HEK293 (cell line): ENCODE results near the gene GPR18.

Experiments
- CTCF ChIA-PET: fragments of 350-600 bp; formaldehyde crosslinking; extraction: SDS; loops from one replicate; lab custom pipeline; 2021; ENCODE audit warnings: antibody characterized with exemption; lab: Yijun Ruan, JAX
- POLR2A ChIA-PET: fragments of 300-600 bp; formaldehyde crosslinking; extraction: SDS; loops from one replicate; lab custom pipeline; 2020; ENCODE audit warnings: antibody characterized with exemption, inconsistent platforms; lab: Yijun Ruan, JAX
- H3K27ac ChIP-seq: fragments of 200-500 bp; sonication (Bioruptor generic); 2 replicates; pipeline ENCODE4 v1.5.1; 2014; ENCODE audit warnings: low read depth, low read length, control low read depth, inconsistent platforms; ENCODE audit errors: extremely low read depth
- H3K36me3 ChIP-seq, 2 experiments: fragments of 200-500 bp in 1 of 2; sonication (Bioruptor generic) in 1 of 2; 1 replicate in 1 of 2; 2 replicates in 1 of 2; pipeline ENCODE4 v1.5.1; 2014 to 2017; ENCODE audit warnings: inconsistent platforms in 2 of 2, low read length in 2 of 2; ENCODE audit not compliant: control insufficient read depth in 2 of 2, insufficient read depth in 1 of 2
- H3K4me1 ChIP-seq: fragments of 200-500 bp; sonication (Bioruptor generic); 2 replicates; pipeline ENCODE4 v1.5.1; 2014; ENCODE audit warnings: mild to moderate bottlenecking, low read length, inconsistent platforms; ENCODE audit not compliant: control insufficient read depth, insufficient read depth
- H3K4me3 ChIP-seq: 2 replicates; pipeline ENCODE4 v1.5.1; 2011; ENCODE audit warnings: low read depth, mild to moderate bottlenecking, control low read depth, low read length, moderate library complexity
- H3K9me3 ChIP-seq: fragments of 200-500 bp; sonication (Bioruptor generic); 2 replicates; pipeline ENCODE4 v1.5.1; 2014; ENCODE audit warnings: low read depth, low read length, inconsistent platforms; ENCODE audit not compliant: control insufficient read depth, insufficient read depth
- GLIS2 ChIP-seq: fragments of 450-650 bp; formaldehyde crosslinking; IDR thresholded peaks from 2 replicates; pipeline ENCODE4 v1.5.1; 2016; ENCODE audit warnings: missing biosample characterization, missing genetic modification characterization
- KLF10 ChIP-seq: fragments of 450-650 bp; IDR thresholded peaks from 2 replicates; pipeline ENCODE4 v1.5.1; 2018; ENCODE audit warnings: missing biosample characterization, mild to moderate bottlenecking, missing genetic modification characterization
- KLF16 ChIP-seq: fragments of 450-650 bp; formaldehyde crosslinking; IDR thresholded peaks from 2 replicates; pipeline ENCODE4 v1.5.1; 2017; ENCODE audit warnings: missing biosample characterization, missing genetic modification characterization
- MZF1 ChIP-seq: fragments of 450-650 bp; formaldehyde crosslinking; IDR thresholded peaks from 2 replicates; pipeline ENCODE4 v1.5.1; 2017; ENCODE audit warnings: missing biosample characterization, missing genetic modification characterization, borderline replicate concordance
- OSR2 ChIP-seq: fragments of 450-650 bp; formaldehyde crosslinking; IDR thresholded peaks from 2 replicates; pipeline ENCODE4 v1.5.1; 2016; ENCODE audit warnings: missing biosample characterization, missing genetic modification characterization
- SETDB1 ChIP-seq: IDR thresholded peaks from one replicate; pipeline ENCODE4 v1.6.1; 2017; ENCODE audit warnings: mild to moderate bottlenecking, low read length, moderate library complexity, mixed read lengths; ENCODE audit not compliant: insufficient read length
- SP3 ChIP-seq: fragments of 450-650 bp; formaldehyde crosslinking; IDR thresholded peaks from 2 replicates; pipeline ENCODE4 v1.5.1; 2016; ENCODE audit warnings: missing biosample characterization, missing genetic modification characterization
- YY2 ChIP-seq: fragments of 450-650 bp; formaldehyde crosslinking; IDR thresholded peaks from 2 replicates; pipeline ENCODE4 v1.5.1; 2016; ENCODE audit warnings: missing biosample characterization, missing genetic modification characterization
- ZNF146 ChIP-seq: fragments of 450-650 bp; formaldehyde crosslinking; IDR thresholded peaks from 2 replicates; pipeline ENCODE4 v1.5.1; 2016; ENCODE audit warnings: missing biosample characterization, missing genetic modification characterization
- ZNF155 ChIP-seq: fragments of 450-650 bp; formaldehyde crosslinking; IDR thresholded peaks from 2 replicates; pipeline ENCODE4 v1.5.1; 2016; ENCODE audit warnings: missing biosample characterization, missing genetic modification characterization
- ZNF157 ChIP-seq: fragments of 450-650 bp; formaldehyde crosslinking; IDR thresholded peaks from 2 replicates; pipeline ENCODE4 v1.5.1; 2016; ENCODE audit warnings: missing biosample characterization, missing genetic modification characterization
- ZNF16 ChIP-seq: fragments of 450-650 bp; formaldehyde crosslinking; IDR thresholded peaks from 2 replicates; pipeline ENCODE4 v1.5.1; 2016; ENCODE audit warnings: low read depth, missing biosample characterization, missing genetic modification characterization
- ZNF23 ChIP-seq: fragments of 450-650 bp; formaldehyde crosslinking; IDR thresholded peaks from 2 replicates; pipeline ENCODE4 v1.5.1; 2016; ENCODE audit warnings: missing biosample characterization, missing genetic modification characterization, borderline replicate concordance
- ZNF302 ChIP-seq: fragments of 450-650 bp; formaldehyde crosslinking; IDR thresholded peaks from 2 replicates; pipeline ENCODE4 v1.5.1; 2016; ENCODE audit warnings: missing biosample characterization, missing genetic modification characterization, low read depth
- ZNF324 ChIP-seq: fragments of 450-650 bp; formaldehyde crosslinking; IDR thresholded peaks from 2 replicates; pipeline ENCODE4 v1.5.1; 2016; ENCODE audit warnings: missing biosample characterization, missing genetic modification characterization
- ZNF416 ChIP-seq: fragments of 450-650 bp; formaldehyde crosslinking; IDR thresholded peaks from 2 replicates; pipeline ENCODE4 v1.5.1; 2016; ENCODE audit warnings: missing biosample characterization, missing genetic modification characterization
- ZNF585B ChIP-seq: fragments of 450-650 bp; formaldehyde crosslinking; IDR thresholded peaks from 2 replicates; pipeline ENCODE4 v1.5.1; 2016; ENCODE audit warnings: missing biosample characterization, missing genetic modification characterization
- ZNF600 ChIP-seq: fragments of 450-650 bp; formaldehyde crosslinking; IDR thresholded peaks from 2 replicates; pipeline ENCODE4 v1.5.1; 2016; ENCODE audit warnings: missing biosample characterization, missing genetic modification characterization
- ZNF664 ChIP-seq: fragments of 450-650 bp; formaldehyde crosslinking; IDR thresholded peaks from 2 replicates; pipeline ENCODE4 v1.5.1; 2016; ENCODE audit warnings: missing biosample characterization, missing genetic modification characterization
- TF ChIP-seq, protein P1 (sequence below): fragments of 450-650 bp; formaldehyde crosslinking; conservative IDR thresholded peaks from 2 replicates; pipeline ENCODE4 v1.5.1; 2016; ENCODE audit warnings: low read depth, missing biosample characterization, missing genetic modification characterization
- TF ChIP-seq, protein P2 (sequence below): fragments of 450-650 bp; formaldehyde crosslinking; IDR thresholded peaks from 2 replicates; pipeline ENCODE4 v1.5.1; 2016; ENCODE audit warnings: missing biosample characterization, missing genetic modification characterization
- TF ChIP-seq, protein P3 (sequence below): fragments of 450-650 bp; formaldehyde crosslinking; IDR thresholded peaks from 2 replicates; pipeline ENCODE4 v1.5.1; 2016; ENCODE audit warnings: missing biosample characterization, missing genetic modification characterization
- TF ChIP-seq, protein P4 (sequence below): fragments of 450-650 bp; formaldehyde crosslinking; IDR thresholded peaks from 2 replicates; pipeline ENCODE4 v1.5.1; 2016; ENCODE audit warnings: missing biosample characterization, missing genetic modification characterization

GPR18 gene

DNA sequence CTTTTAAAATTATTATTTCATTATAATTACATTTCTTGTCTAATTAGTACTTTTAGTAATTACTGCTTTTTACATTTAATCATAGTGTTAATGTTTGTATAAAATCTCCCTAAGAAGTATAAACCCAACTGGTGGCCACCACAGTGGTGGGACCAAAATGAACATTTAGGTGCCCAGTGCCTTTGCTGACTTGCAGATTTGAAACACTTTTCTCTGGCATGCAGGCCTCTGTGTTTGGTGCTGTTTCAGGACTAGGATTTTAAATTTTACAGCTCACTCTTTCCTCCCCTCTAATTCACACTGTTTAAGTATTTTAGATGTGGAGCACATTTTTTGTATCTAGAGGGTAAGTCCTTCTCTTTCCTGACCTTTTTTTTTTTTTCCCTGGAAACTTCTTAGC lies 40.1 kb downstream of the GPR18 start (continued):
- TF ChIP-seq, protein P1, sequence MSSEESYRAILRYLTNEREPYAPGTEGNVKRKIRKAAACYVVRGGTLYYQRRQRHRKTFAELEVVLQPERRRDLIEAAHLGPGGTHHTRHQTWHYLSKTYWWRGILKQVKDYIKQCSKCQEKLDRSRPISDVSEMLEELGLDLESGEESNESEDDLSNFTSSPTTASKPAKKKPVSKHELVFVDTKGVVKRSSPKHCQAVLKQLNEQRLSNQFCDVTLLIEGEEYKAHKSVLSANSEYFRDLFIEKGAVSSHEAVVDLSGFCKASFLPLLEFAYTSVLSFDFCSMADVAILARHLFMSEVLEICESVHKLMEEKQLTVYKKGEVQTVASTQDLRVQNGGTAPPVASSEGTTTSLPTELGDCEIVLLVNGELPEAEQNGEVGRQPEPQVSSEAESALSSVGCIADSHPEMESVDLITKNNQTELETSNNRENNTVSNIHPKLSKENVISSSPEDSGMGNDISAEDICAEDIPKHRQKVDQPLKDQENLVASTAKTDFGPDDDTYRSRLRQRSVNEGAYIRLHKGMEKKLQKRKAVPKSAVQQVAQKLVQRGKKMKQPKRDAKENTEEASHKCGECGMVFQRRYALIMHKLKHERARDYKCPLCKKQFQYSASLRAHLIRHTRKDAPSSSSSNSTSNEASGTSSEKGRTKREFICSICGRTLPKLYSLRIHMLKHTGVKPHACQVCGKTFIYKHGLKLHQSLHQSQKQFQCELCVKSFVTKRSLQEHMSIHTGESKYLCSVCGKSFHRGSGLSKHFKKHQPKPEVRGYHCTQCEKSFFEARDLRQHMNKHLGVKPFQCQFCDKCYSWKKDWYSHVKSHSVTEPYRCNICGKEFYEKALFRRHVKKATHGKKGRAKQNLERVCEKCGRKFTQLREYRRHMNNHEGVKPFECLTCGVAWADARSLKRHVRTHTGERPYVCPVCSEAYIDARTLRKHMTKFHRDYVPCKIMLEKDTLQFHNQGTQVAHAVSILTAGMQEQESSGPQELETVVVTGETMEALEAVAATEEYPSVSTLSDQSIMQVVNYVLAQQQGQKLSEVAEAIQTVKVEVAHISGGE (tag by site-specific recombination): no peak
- TF ChIP-seq YY2 (tag by site-specific recombination): no peak

DNA sequence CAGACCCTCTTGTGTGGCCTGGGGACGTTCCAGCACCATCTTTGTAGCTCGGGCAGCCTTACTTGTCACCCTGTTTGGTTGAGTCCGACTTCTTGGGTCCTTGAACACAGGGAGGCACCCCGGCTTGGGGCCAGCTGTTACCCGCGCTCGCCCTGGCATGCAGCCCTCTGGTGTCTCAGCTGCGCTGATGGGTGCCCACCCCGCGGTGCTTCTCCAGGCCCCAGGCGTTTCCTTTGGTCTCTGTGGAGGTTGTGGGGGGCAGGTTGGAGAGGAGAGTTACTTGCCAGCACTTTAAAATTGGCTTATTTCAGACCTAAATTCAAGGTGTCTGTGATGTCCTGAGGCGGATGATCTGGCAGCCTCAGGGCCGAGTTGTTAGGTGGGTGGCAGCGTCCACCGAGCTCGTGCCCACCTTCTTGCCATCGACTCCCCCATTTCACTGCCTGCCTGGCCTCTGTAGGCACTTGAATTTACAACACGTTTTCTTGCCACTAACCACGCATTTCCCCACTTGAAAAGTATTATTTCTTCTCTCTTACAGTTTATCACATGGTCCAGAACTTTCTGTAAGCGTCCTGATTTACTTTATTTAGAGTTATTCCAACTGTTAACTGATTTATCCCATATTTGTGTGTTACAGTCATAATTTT lies 40.6 kb downstream of the GPR18 start:
- 0 out of 2 replicates have a peak, but pooled peaks cover 6% of the 10 kb centered on the region for H3K4me1 ChIP-seq
- ChIA-PET POLR2A (interaction anchor here (1.7 kb wide), 1 partner anchor 17 kb away, joined by 6 read pairs; the partner anchor contains the start of gene UBAC2), CTCF (interaction anchor here (0.5 kb wide), 1 partner anchor 893 kb away, joined by 5 read pairs; no protein-coding TSS in a partner anchor)
- peaks cover 0 to 9% of the 10 kb centered on the region in 2 experiments; a peak in 2 of 3 replicates for H3K36me3 ChIP-seq
- H3K9me3 ChIP-seq: no peaks in the 10 kb centered on the region
- TF ChIP-seq, protein P2, sequence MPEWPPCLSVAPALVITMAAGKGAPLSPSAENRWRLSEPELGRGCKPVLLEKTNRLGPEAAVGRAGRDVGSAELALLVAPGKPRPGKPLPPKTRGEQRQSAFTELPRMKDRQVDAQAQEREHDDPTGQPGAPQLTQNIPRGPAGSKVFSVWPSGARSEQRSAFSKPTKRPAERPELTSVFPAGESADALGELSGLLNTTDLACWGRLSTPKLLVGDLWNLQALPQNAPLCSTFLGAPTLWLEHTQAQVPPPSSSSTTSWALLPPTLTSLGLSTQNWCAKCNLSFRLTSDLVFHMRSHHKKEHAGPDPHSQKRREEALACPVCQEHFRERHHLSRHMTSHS (tag by site-specific recombination): no peak
- TF ChIP-seq ZNF416 (tag by site-specific recombination) (no peak), ZNF600 (no peak), ZNF324 (tag by site-specific recombination) (no peak), ZNF302 (no peak), KLF10 (tag by site-specific recombination) (no peak), ZNF146 (tag by site-specific recombination) (no peak), OSR2 (tag by site-specific recombination) (no peak), ZNF23 (no peak), ZNF585B (no peak), KLF16 (no peak)
- no peak overlapping the region for H3K4me3 ChIP-seq
- H3K27ac ChIP-seq: no peak overlapping the region

DNA sequence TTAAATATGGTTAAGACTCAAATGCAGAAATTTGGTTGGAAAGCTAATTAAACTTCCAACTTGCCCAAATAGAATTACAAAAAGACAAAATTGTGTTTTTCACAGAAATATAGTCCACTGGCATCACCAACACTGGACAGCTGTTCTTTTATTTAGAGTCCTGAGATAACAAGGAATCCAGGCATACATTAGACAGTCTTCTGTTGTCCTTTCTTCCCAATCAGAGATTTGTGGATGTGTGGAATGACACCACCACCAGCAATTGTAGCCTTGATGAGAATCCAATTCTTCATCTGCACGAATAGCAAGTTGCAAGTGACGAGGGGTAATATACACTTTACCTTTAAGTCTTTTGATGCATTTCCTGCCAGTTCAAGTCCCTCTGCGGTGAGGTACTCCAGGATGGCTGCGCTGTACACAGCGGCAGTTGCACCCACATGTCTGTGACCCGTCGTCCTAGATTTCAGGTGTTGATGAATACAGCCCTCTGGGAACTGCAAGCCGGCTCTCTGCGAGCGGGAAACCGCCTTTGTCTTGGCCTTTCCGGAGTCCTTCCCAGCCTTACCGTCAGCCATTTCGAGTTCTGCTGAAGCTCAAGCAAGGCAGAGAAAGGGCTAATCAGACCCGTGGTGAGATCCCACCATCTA lies 42.9 kb downstream of the GPR18 start:
- Histone ChIP-seq H3K4me3 (no peak overlapping the region), H3K9me3 (no peaks in the 10 kb centered on the region), H3K4me1 (0 out of 2 replicates have a peak, but pooled peaks cover 6% of the 10 kb centered on the region), H3K27ac (no peak overlapping the region), H3K36me3 (no peaks in the 10 kb centered on the region; a peak in 1 of 3 replicates)
- CTCF ChIA-PET: interaction anchor here (0.7 to 1.6 kb wide), 2 partner anchors 15 to 87 kb away, joined by 3 to 4 read pairs; partner anchors contain the start of gene UBAC2
- POLR2A ChIA-PET: no interaction called here
- TF ChIP-seq SETDB1 (no peak), ZNF155 (tag by site-specific recombination) (no peak), ZNF157 (tag by site-specific recombination) (no peak), SP3 (tag by site-specific recombination) (no peak), ZNF16 (tag by site-specific recombination) (no peak), MZF1 (tag by site-specific recombination) (no peak), ZNF664 (tag by site-specific recombination) (no peak), GLIS2 (tag by site-specific recombination) (no peak)
- TF ChIP-seq, protein P3, sequence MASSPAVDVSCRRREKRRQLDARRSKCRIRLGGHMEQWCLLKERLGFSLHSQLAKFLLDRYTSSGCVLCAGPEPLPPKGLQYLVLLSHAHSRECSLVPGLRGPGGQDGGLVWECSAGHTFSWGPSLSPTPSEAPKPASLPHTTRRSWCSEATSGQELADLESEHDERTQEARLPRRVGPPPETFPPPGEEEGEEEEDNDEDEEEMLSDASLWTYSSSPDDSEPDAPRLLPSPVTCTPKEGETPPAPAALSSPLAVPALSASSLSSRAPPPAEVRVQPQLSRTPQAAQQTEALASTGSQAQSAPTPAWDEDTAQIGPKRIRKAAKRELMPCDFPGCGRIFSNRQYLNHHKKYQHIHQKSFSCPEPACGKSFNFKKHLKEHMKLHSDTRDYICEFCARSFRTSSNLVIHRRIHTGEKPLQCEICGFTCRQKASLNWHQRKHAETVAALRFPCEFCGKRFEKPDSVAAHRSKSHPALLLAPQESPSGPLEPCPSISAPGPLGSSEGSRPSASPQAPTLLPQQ: no peak
- TF ChIP-seq, protein P4, sequence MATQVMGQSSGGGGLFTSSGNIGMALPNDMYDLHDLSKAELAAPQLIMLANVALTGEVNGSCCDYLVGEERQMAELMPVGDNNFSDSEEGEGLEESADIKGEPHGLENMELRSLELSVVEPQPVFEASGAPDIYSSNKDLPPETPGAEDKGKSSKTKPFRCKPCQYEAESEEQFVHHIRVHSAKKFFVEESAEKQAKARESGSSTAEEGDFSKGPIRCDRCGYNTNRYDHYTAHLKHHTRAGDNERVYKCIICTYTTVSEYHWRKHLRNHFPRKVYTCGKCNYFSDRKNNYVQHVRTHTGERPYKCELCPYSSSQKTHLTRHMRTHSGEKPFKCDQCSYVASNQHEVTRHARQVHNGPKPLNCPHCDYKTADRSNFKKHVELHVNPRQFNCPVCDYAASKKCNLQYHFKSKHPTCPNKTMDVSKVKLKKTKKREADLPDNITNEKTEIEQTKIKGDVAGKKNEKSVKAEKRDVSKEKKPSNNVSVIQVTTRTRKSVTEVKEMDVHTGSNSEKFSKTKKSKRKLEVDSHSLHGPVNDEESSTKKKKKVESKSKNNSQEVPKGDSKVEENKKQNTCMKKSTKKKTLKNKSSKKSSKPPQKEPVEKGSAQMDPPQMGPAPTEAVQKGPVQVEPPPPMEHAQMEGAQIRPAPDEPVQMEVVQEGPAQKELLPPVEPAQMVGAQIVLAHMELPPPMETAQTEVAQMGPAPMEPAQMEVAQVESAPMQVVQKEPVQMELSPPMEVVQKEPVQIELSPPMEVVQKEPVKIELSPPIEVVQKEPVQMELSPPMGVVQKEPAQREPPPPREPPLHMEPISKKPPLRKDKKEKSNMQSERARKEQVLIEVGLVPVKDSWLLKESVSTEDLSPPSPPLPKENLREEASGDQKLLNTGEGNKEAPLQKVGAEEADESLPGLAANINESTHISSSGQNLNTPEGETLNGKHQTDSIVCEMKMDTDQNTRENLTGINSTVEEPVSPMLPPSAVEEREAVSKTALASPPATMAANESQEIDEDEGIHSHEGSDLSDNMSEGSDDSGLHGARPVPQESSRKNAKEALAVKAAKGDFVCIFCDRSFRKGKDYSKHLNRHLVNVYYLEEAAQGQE (tag by site-specific recombination): no peak
